GM23248 (cell line): ENCODE results near the gene LRP2BP. TPM values are rescaled to one million over a fixed set of nuclear protein-coding genes. Genes with fewer than 3 reads are reported as not detected.
"Not testable (repeated sequence)": the region's sequence is repeated elsewhere in the genome, so short reads cannot be mapped to it uniquely, and the experiment has no call there.

Experiments
- DNase-seq: peaks from one replicate; pipeline ENCODE4 v3.0.0-alpha.2; 2015
- H2AFZ ChIP-seq: fragments of 200-600 bp; sonication (generic); 2 replicates; pipeline ENCODE4 v1.6.1; 2016; ENCODE audit warnings: antibody characterized with exemption
- H3F3A ChIP-seq: fragments of 200-600 bp; sonication (generic); 2 replicates; pipeline ENCODE4 v1.6.1; 2016; ENCODE audit warnings: mild to moderate bottlenecking, antibody characterized with exemption, mixed run types; ENCODE audit not compliant: insufficient read depth
- H3K27ac ChIP-seq: fragments of 200-600 bp; sonication (generic); 2 replicates; pipeline ENCODE4 v1.5.1; 2016; ENCODE audit warnings: mild to moderate bottlenecking
- H3K27me3 ChIP-seq: fragments of 200-600 bp; sonication (generic); replicated peaks from 2 replicates; pipeline ENCODE4 v1.6.1; 2016; ENCODE audit warnings: mild to moderate bottlenecking; ENCODE audit not compliant: insufficient read depth
- H3K36me3 ChIP-seq: fragments of 200-600 bp; sonication (generic); 2 replicates; pipeline ENCODE4 v1.6.1; 2016; ENCODE audit warnings: low read depth, mild to moderate bottlenecking
- H3K4me1 ChIP-seq: fragments of 200-600 bp; sonication (generic); 2 replicates; pipeline ENCODE4 v1.6.1; 2016; ENCODE audit warnings: mild to moderate bottlenecking; ENCODE audit not compliant: insufficient read depth
- H3K4me2 ChIP-seq: fragments of 200-600 bp; sonication (generic); one replicate; pipeline ENCODE4 v1.6.1; 2016; ENCODE audit warnings: mild to moderate bottlenecking; ENCODE audit not compliant: unreplicated experiment
- H3K4me3 ChIP-seq: fragments of 200-600 bp; sonication (generic); 2 replicates; pipeline ENCODE4 v1.5.1; 2016; ENCODE audit warnings: mild to moderate bottlenecking
- H3K79me2 ChIP-seq: fragments of 200-600 bp; sonication (generic); 2 replicates; pipeline ENCODE4 v1.6.1; 2016; ENCODE audit warnings: mild to moderate bottlenecking; ENCODE audit not compliant: insufficient read depth
- H3K9ac ChIP-seq: fragments of 200-600 bp; sonication (generic); 2 replicates; pipeline ENCODE4 v1.6.1; 2016; ENCODE audit warnings: mild to moderate bottlenecking
- H3K9me2 ChIP-seq: fragments of 200-600 bp; sonication (generic); 2 replicates; pipeline ENCODE4 v1.6.1; 2016; ENCODE audit warnings: mixed run types, mild to moderate bottlenecking, moderate library complexity; ENCODE audit not compliant: insufficient read depth
- H3K9me3 ChIP-seq: fragments of 200-600 bp; sonication (generic); one replicate; pipeline ENCODE4 v1.6.1; 2017; ENCODE audit warnings: low read depth
- H4K20me1 ChIP-seq: fragments of 200-600 bp; sonication (generic); 2 replicates; pipeline ENCODE4 v1.6.0; 2016; ENCODE audit not compliant: insufficient read depth
- EZH2 ChIP-seq: fragments of 200-600 bp; sonication (generic); IDR thresholded peaks from 2 replicates; pipeline ENCODE4 v1.6.1; 2018; ENCODE audit warnings: antibody characterized with exemption, mild to moderate bottlenecking; ENCODE audit not compliant: insufficient read depth, poor library complexity, severe bottlenecking
- EZH2phosphoT487 ChIP-seq: fragments of 200-600 bp; sonication (generic); IDR thresholded peaks from 2 replicates; pipeline ENCODE4 v1.6.1; 2018; ENCODE audit warnings: antibody characterized with exemption, moderate library complexity, mild to moderate bottlenecking, low read depth; ENCODE audit not compliant: insufficient read depth
- WGBS, 2 experiments: methylation state at CpG; one replicate each; pipeline ENCODE4 v1.1.6; 2015 to 2017; ENCODE audit warnings: low lambda C conversion rate in 2 of 2, low coverage in 1 of 2; ENCODE audit errors: missing lambda C conversion rate in 2 of 2; 5-methylcytosine and 5-hydroxymethylcytosine counted together
- in situ Hi-C: fragments of 300-500 bp; cut with MboI; formaldehyde crosslinking; loops from 2 replicates; pipeline ENCODE4 v1.15.0; 2020
- polyA plus RNA-seq: library from polyadenylated mRNA; unstranded; fragments of >200 nt; fragmentation: Nextera tagmentation; extraction: Ambion mirVana; gene quantifications from 2 replicates; pipeline ENCODE4 v1.2.1, GENCODE V29; 2016
- total RNA-seq: library from RNA; depleted of rRNA; stranded (reverse); fragments of >200 nt; shearing (Covaris generic); gene quantifications from 2 replicates; pipeline ENCODE4 v1.2.3, GENCODE V29; 2014

LRP2BP gene
- total and polyA plus RNA-seq, 2 experiments from 2014 or later, result 0.76 TPM; not detected in 1

DNA sequence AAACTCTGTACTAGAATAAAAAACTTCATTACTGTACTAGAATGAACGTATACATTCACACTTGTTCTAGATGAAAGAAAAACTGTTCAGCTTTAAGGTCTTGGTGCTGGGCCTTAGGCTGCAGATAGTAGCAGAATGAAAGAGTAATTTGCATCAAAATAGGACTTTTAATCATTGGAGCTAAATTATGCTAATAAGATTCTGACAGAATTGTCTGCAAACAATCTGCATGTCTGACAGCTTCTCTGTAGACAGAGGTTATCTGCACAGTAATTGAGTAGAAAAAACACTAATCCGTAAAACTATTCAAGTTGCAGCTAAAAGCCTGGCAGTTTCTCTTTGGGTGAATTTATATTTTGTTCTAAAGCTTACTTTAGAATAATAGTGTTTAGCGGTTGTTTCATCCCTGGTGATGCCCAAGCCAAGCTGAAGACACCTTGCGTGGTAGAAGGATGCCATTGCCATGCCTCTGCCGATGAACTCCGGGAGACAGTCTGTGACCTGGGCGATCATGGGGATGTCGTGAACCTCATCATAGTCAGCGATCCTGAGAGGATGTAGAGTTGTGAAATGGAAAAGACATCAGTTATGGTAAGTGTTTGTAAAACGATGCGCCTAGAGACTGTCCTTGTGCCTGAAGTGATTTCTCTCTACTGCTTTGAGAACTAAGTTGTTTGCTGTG, 25.3 kb downstream of the LRP2BP start:
- in situ Hi-C loops, result no loop called here
- no peaks in the 10 kb centered on the region for H3K27me3 ChIP-seq
- H3K27ac ChIP-seq, result no peak overlapping the region
- H3F3A ChIP-seq, result no peaks in the 10 kb centered on the region
- no peaks in the 10 kb centered on the region for H3K4me1 ChIP-seq
- H3K9me2 ChIP-seq, result no peaks in the 10 kb centered on the region
- 99% methylated on average over 11 of the region's 11 CpGs for WGBS, 2 experiments
- H3K4me2 ChIP-seq, result no peak overlapping the region
- no peak for TF ChIP-seq EZH2phosphoT487
- no peak for TF ChIP-seq EZH2
- no peaks in the 10 kb centered on the region for H4K20me1 ChIP-seq
- DNase-seq, result no peak
- H3K9ac ChIP-seq, result no peak overlapping the region
- H2AFZ ChIP-seq, result no peak overlapping the region
- H3K4me3 ChIP-seq, result no peak overlapping the region
- 0 out of 2 replicates have a peak, but pooled peaks cover 5% of the 10 kb centered on the region for H3K36me3 ChIP-seq
- H3K9me3 ChIP-seq, result no peaks in the 10 kb centered on the region
- H3K79me2 ChIP-seq, result no peaks in the 10 kb centered on the region

DNA sequence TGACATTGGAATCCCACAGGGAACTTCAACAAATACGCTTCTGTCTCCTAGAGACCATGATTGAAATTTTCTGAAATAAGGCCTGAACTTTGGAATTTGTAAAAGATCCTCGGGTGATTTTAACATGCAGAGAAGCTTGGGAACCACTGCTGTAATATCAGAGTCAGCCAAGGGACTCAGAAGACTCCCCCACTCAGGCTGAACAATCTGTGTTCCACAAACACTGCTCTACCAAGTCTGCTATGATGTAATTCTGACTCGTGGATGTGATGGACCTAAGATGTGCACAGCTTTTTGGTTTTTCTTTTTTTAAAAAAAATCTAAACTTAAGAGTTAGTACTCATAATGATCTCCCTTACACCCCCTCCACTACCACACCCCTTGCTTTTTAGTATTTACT, 26.0 kb downstream of the LRP2BP start:
- peak; percentile 48 for DNase-seq
- H3K4me2 ChIP-seq, result no peak overlapping the region
- no peak overlapping the region for H2AFZ ChIP-seq
- no peak overlapping the region for H3K9ac ChIP-seq
- in situ Hi-C loops, result no loop called here
- no peaks in the 10 kb centered on the region for H3K9me3 ChIP-seq
- H3K27me3 ChIP-seq, result no peaks in the 10 kb centered on the region
- H3F3A ChIP-seq, result no peaks in the 10 kb centered on the region
- no peaks in the 10 kb centered on the region for H3K4me1 ChIP-seq
- no peak overlapping the region for H3K27ac ChIP-seq
- no peak for TF ChIP-seq EZH2phosphoT487
- TF ChIP-seq EZH2, result no peak
- no peaks in the 10 kb centered on the region for H3K9me2 ChIP-seq
- no peaks in the 10 kb centered on the region for H4K20me1 ChIP-seq
- 53% methylated on average over 3 of the region's 3 CpGs for WGBS, 2 experiments
- H3K4me3 ChIP-seq, result no peak overlapping the region
- H3K79me2 ChIP-seq, result no peaks in the 10 kb centered on the region
- H3K36me3 ChIP-seq, result 0 out of 2 replicates have a peak, but pooled peaks cover 4% of the 10 kb centered on the region

DNA sequence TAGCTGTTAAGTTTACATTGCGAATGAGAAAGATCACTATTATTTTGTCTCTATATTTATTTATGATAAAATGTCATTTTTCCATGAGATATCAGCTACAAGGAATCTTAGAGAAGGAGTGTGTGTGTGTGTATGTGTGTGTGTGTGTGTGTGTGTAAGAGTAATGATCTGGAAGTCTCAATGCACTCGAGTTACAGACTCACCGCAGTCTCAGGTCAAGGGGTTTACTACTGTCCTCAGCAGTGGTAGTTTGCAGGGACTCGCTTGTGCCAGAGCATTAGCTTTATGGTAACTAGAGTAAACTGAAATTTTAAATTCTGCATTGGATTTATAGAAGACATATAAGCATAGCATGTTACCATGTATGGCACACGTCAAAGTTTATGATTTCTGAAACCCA, 30.8 kb downstream of the LRP2BP start:
- TF ChIP-seq EZH2 (no peak), EZH2phosphoT487 (no peak)

DNA sequence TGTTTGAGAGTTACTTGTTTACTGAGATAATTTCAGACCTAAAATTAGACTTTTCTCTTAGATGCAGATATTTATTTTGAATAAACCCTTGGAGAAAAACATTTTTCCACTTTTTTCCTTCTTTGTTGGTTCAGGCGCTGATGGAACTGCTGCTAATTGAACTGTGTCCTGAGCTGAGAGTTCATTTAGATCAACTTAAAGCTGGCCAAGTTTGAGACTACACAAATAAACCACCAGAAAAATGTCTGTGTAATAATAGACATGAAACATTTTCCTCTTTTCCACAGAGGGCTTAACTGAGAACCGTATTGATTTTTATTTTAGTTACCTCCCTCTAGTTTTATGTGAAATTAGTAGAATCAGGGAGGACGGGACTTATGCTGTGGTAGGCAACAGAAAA, 32.5 kb downstream of the LRP2BP start:
- Histone ChIP-seq H3K4me1 (peaks cover 11% of the 10 kb centered on the region), H3F3A (no peaks in the 10 kb centered on the region), H3K9me3 (no peaks in the 10 kb centered on the region), H3K36me3 (0 out of 2 replicates have a peak, but pooled peaks cover 5% of the 10 kb centered on the region), H3K9me2 (no peaks in the 10 kb centered on the region), H3K27me3 (no peaks in the 10 kb centered on the region), H3K9ac (no peak overlapping the region), H3K4me2 (no peak overlapping the region), H2AFZ (no peak overlapping the region), H3K4me3 (no peak overlapping the region), H3K27ac (no peak overlapping the region), H4K20me1 (no peaks in the 10 kb centered on the region), H3K79me2 (no peaks in the 10 kb centered on the region)
- TF ChIP-seq EZH2phosphoT487, result no peak
- TF ChIP-seq EZH2, result no peak
- in situ Hi-C loops, result no loop called here
- WGBS, 2 experiments, result 96 to 99% methylated on average over 3 of the region's 3 CpGs
- no peak for DNase-seq

More for the DNA sequence above, 30.8 kb downstream of the LRP2BP start:
- in situ Hi-C loops, result no loop called here
- H3K27me3 ChIP-seq, result no peaks in the 10 kb centered on the region
- no peak overlapping the region for H3K27ac ChIP-seq
- WGBS, 2 experiments, result 95 to 97% methylated on average over 5 of the region's 5 CpGs
- no peaks in the 10 kb centered on the region for H3K9me3 ChIP-seq
- no peak overlapping the region for H3K4me2 ChIP-seq
- no peaks in the 10 kb centered on the region for H3F3A ChIP-seq
- no peak overlapping the region for H3K9ac ChIP-seq
- H3K36me3 ChIP-seq, result 0 out of 2 replicates have a peak, but pooled peaks cover 5% of the 10 kb centered on the region
- no peak overlapping the region for H3K4me3 ChIP-seq
- no peak for DNase-seq
- H3K79me2 ChIP-seq, result no peaks in the 10 kb centered on the region
- no peaks in the 10 kb centered on the region for H3K9me2 ChIP-seq
- no peak overlapping the region for H2AFZ ChIP-seq
- H4K20me1 ChIP-seq, result no peaks in the 10 kb centered on the region
- H3K4me1 ChIP-seq, result no peaks in the 10 kb centered on the region

DNA sequence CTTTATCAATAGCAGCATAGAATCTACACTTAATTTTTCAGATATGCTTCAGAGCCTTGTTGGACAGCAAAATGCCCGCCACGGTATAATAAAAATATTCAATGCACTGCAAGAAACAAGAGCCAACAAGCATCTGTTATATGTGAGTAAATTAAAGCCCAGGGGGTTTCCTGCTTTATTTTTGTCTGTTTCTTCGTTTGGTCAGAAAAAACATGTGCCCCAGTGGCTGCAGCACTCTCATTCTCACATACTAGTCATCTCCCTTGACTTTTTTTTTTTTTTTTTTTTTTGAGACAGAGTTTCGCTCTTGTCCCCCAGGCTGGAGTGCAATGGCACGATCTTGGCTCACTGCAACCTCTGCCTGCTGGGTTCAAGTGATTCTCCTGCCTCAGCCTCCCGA, 33.2 kb downstream of the LRP2BP start:
- H3K9ac ChIP-seq, H3K9me3 ChIP-seq, H3K27me3 ChIP-seq, H3K9me2 ChIP-seq, H3F3A ChIP-seq, DNase-seq, H4K20me1 ChIP-seq, H3K4me3 ChIP-seq, H3K79me2 ChIP-seq, H2AFZ ChIP-seq, H3K4me2 ChIP-seq, H3K36me3 ChIP-seq, H3K27ac ChIP-seq, in situ Hi-C loops: not testable (repeated sequence)
- peaks cover 12% of the 10 kb centered on the region for H3K4me1 ChIP-seq
- WGBS, 2 experiments, result 98% methylated on average over 5 to 6 of the region's 6 CpGs
